ENCODE results near the gene ZGPAT. TPM values are rescaled to one million over a fixed set of nuclear protein-coding genes. Genes with fewer than 3 reads are reported as not detected.
A peak's percentile ranks its signal among the peaks of the same experiment; 100 is the strongest.

ZGPAT gene
- total and polyA plus RNA-seq, 2 donors (not counting 3 experiments of a cell fraction or from before 2014, with no cell fraction given) = 23.1 to 29.3 TPM

DNA sequence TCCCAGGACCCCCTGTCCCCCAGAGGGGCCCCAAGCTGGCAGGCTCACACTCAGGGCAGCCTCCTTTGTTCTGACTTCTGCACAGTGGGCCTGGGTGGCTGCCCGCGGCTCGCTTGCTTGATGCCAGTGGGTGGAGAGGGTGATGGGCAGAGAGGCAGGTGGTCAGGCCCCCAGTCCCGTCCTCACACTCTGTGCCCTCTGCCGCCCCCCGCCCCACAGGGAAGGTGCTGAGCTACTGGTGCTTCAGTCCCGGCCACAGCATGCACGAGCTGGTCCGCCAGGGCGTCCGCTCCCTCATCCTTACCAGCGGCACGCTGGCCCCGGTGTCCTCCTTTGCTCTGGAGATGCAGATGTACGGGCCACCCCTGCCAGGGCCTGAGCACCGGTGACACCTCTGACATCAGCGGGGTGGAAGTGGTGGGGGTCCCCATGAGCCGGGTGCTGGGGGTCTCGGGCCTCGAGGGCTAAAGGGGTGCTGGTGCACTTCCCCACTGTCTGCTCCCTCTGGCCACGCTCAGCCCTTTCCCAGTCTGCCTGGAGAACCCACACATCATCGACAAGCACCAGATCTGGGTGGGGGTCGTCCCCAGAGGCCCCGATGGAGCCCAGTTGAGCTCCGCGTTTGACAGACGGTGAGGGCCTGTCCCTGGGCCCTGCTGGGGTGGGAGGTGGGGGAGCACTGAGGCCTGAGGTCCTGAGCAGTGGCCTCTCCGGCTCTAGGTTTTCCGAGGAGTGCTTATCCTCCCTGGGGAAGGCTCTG is 20.2 kb upstream of the ZGPAT start:
- TF ChIP-seq FOS (IDR thresholded peaks at IDR 0.05; ENCODE audit: borderline replicate concordance, insufficient read depth, low read length) (no peak), MAX (IDR thresholded peaks at IDR 0.05; ENCODE audit: insufficient read depth, insufficient read length) (no peak), JUN (IDR thresholded peaks at IDR 0.05; ENCODE audit: borderline replicate concordance, insufficient read depth, insufficient read length, low read depth) (no peak), MYC (IDR thresholded peaks at IDR 0.05; ENCODE audit: low read depth, low read length) (no peak), POLR2AphosphoS5 (IDR thresholded peaks at IDR 0.05; ENCODE audit: insufficient read depth, low read depth, low read length) (no peak), GATA2 (IDR thresholded peaks at IDR 0.05; ENCODE audit: insufficient read depth, insufficient read length, low read depth, low read length) (no peak), EZH2 (IDR thresholded peaks at IDR 0.05; ENCODE audit: borderline replicate concordance, low read depth, low read length, severe bottlenecking) (no peak), POLR2A (IDR thresholded peaks at IDR 0.05; ENCODE audit: low read depth, low read length) (no peak)
- TF ChIP-seq, protein P1, sequence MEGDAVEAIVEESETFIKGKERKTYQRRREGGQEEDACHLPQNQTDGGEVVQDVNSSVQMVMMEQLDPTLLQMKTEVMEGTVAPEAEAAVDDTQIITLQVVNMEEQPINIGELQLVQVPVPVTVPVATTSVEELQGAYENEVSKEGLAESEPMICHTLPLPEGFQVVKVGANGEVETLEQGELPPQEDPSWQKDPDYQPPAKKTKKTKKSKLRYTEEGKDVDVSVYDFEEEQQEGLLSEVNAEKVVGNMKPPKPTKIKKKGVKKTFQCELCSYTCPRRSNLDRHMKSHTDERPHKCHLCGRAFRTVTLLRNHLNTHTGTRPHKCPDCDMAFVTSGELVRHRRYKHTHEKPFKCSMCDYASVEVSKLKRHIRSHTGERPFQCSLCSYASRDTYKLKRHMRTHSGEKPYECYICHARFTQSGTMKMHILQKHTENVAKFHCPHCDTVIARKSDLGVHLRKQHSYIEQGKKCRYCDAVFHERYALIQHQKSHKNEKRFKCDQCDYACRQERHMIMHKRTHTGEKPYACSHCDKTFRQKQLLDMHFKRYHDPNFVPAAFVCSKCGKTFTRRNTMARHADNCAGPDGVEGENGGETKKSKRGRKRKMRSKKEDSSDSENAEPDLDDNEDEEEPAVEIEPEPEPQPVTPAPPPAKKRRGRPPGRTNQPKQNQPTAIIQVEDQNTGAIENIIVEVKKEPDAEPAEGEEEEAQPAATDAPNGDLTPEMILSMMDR (IDR thresholded peaks at IDR 0.05; ENCODE audit: extremely low read depth in 1 of 2, insufficient read depth in 1 of 2, low read depth in 1 of 2, low read length in 2 of 2) = no peak
- BruUV-seq (replicated peaks) = no TSS peak
- Histone ChIP-seq H3K4me2 (ENCODE audit: insufficient read depth, low read length) (no peak overlapping the region), H3K27me3 (ENCODE audit: control insufficient read depth in 2 of 2, insufficient read depth in 2 of 2, low read length in 2 of 2) (no peaks in the 10 kb centered on the region), H3K4me1 (ENCODE audit: control insufficient read depth, extremely low read depth, insufficient read depth, low read length) (peaks cover 40% of the 10 kb centered on the region), H2AFZ (ENCODE audit: low read depth, low read length) (no peak overlapping the region), H3K27ac (ENCODE audit: insufficient read depth, low read depth, low read length) (peak overlapping the region; percentile 79), H3K9me3 (replicated peaks; ENCODE audit: control insufficient read depth, insufficient read depth, low read length) (no peaks in the 10 kb centered on the region), H3K9ac (replicated peaks; ENCODE audit: extremely low read depth, insufficient read depth, low read length) (peak overlapping the region; percentile 10), H3K4me3 (replicated peaks in 1 of 3; ENCODE audit: insufficient read depth in 1 of 3, low read depth in 1 of 3, low read length in 3 of 3) (no peak overlapping the region), H4K20me1 (replicated peaks; ENCODE audit: control insufficient read depth, extremely low read depth, insufficient read depth, low read length) (no peaks in the 10 kb centered on the region), H3K9me1 (replicated peaks; ENCODE audit: control insufficient read depth, extremely low read depth, insufficient read depth, low read length) (no peaks in the 10 kb centered on the region), H3K79me2 (ENCODE audit: control insufficient read depth, insufficient read depth, low read length) (peaks cover 4% of the 10 kb centered on the region), H3K36me3 (ENCODE audit: control insufficient read depth in 2 of 2, extremely low read depth in 1 of 2, insufficient read depth in 2 of 2, low read length in 2 of 2) (no peaks in the 10 kb centered on the region)
- FAIRE-seq (no peak), DNase-seq (ENCODE audit: low read depth, low spot score) (no peak)
- intact Hi-C loops (cut with micrococcal nuclease) (loop anchor here (1.0 kb wide), 1 partner anchor 12 kb away; no protein-coding TSS in a partner anchor), dilution Hi-C loops (cut with MboI; ENCODE audit: extremely low pct_ligation_motif_present, low sequenced_read_pairs) (no loop called here)
- CTCF ChIA-PET = interaction anchor here (0.8 to 3.2 kb wide), 9 partner anchors 9 to 150 kb away, joined by 3 to 13 read pairs (median 4); partner anchors contain the start of genes ARFRP1, PTK6, TNFRSF6B and ZGPAT
- POLR2A ChIA-PET = interaction anchor here (1.6 kb wide), 1 partner anchor 20 kb away, joined by 9 read pairs; the partner anchor contains the start of genes ARFRP1 and ZGPAT
